Panc1 (cell line): Measurements from ENCODE around the gene MACIR. TPM values are rescaled to one million over a fixed set of nuclear protein-coding genes. Genes with fewer than 3 reads are reported as not detected.

Experiments used
- ATAC-seq: fragments of 200-7000 bp; cut with Tn5 transposase; 2 replicates; pipeline ENCODE4 v1.9.1; 2020; ENCODE audit warnings: mild to moderate bottlenecking, moderate library complexity
- BruUV-seq: library from RNA; stranded (reverse); fragments of 400-500 nt; replicated peaks from 2 replicates; lab custom pipeline; 2021; lab: Mats Ljungman, UMichigan
- CTCF ChIA-PET: fragments of 300-600 bp; sonication (Branson Sonifier 250); formaldehyde crosslinking; loops from one replicate; lab custom pipeline; 2022; ENCODE audit warnings: antibody characterized with exemption; lab: Charles Lee
- POLR2A ChIA-PET: fragments of 300-600 bp; sonication (Branson Sonifier 250); formaldehyde crosslinking; loops from one replicate; lab custom pipeline; 2022; ENCODE audit warnings: antibody characterized with exemption; lab: Charles Lee
- DNase-seq: peaks from one replicate; pipeline ENCODE4 v3.0.0-alpha.2; 2010; ENCODE audit warnings: low read depth, low spot score
- H3K27ac ChIP-seq: 2 replicates; pipeline ENCODE4 v1.5.1; 2011; ENCODE audit warnings: mild to moderate bottlenecking, low read length, inconsistent platforms
- H3K27me3 ChIP-seq: fragments of 200-500 bp; sonication (Bioruptor generic); 2 replicates; pipeline ENCODE4 v1.6.0; 2014; ENCODE audit warnings: low read length, inconsistent platforms; ENCODE audit not compliant: control insufficient read depth, insufficient read depth
- H3K36me3 ChIP-seq: fragments of 200-500 bp; sonication (Bioruptor generic); 2 replicates; pipeline ENCODE4 v1.5.1; 2014; ENCODE audit warnings: inconsistent platforms, mild to moderate bottlenecking, low read length, moderate library complexity; ENCODE audit not compliant: control insufficient read depth, insufficient read depth
- H3K4me1 ChIP-seq: 2 replicates; pipeline ENCODE4 v1.5.1; 2011; ENCODE audit warnings: inconsistent platforms, mild to moderate bottlenecking, low read length, moderate library complexity; ENCODE audit not compliant: control insufficient read depth, insufficient read depth
- H3K4me3 ChIP-seq, 2 experiments: 2 replicates each; pipeline ENCODE4 v1.5.1; 2011 to 2012; ENCODE audit warnings: low read depth in 2 of 2, low read length in 2 of 2, mild to moderate bottlenecking in 2 of 2, inconsistent platforms in 1 of 2, moderate library complexity in 1 of 2
- H3K9me3 ChIP-seq: fragments of 200-500 bp; sonication (Bioruptor generic); 2 replicates; pipeline ENCODE4 v1.5.1; 2014; ENCODE audit warnings: low read depth, mild to moderate bottlenecking, inconsistent platforms, low read length, moderate library complexity; ENCODE audit not compliant: control insufficient read depth, insufficient read depth
- POLR2AphosphoS5 ChIP-seq: IDR thresholded peaks from 2 replicates; pipeline ENCODE4 v1.6.1; 2012; ENCODE audit warnings: mild to moderate bottlenecking, low read depth, low read length, moderate library complexity
- SIN3A ChIP-seq: IDR thresholded peaks from 2 replicates; pipeline ENCODE4 v1.6.1; 2012; ENCODE audit warnings: low read depth, mild to moderate bottlenecking, low read length, moderate library complexity, borderline replicate concordance; ENCODE audit not compliant: insufficient read depth
- TCF7L2 ChIP-seq: IDR thresholded peaks from 2 replicates; pipeline ENCODE4 v1.6.1; 2011; ENCODE audit warnings: mild to moderate bottlenecking, low read depth, low read length, inconsistent platforms
- in situ Hi-C: cut with HindIII; loops from 2 replicates; pipeline ENCODE4 v1.10.0; 2016; ENCODE audit warnings: low sequenced_read_pairs, low pct_unique_long_range_greater_than_20kb
- intact Hi-C: fragments of 100-400 bp; cut with micrococcal nuclease; formaldehyde crosslinking; loops from one replicate; pipeline ENCODE4 v1.10.0; 2022; ENCODE audit not compliant: unreplicated experiment
- total RNA-seq: library from RNA; stranded (reverse); gene quantifications from one replicate; pipeline ENCODE4 v1.2.1, GENCODE V29; 2021; ENCODE audit not compliant: unreplicated experiment
- TF ChIP-seq, protein P1 (sequence below), 2 experiments: IDR thresholded peaks; 2 replicates each; pipeline ENCODE4 v1.6.1; 2011 to 2012; ENCODE audit warnings: low read depth in 2 of 2, control low read depth in 1 of 2, low read length in 1 of 2, mild to moderate bottlenecking in 1 of 2, moderate library complexity in 1 of 2; ENCODE audit not compliant: insufficient read depth in 1 of 2
- TF ChIP-seq, protein P2 (sequence below): fragments of 450-650 bp; IDR thresholded peaks from 2 replicates; pipeline ENCODE4 v1.5.1; 2017; ENCODE audit warnings: mild to moderate bottlenecking

Gene MACIR
- total RNA-seq, 1 experiment from 2014 or later = 11.0 TPM

DNA sequence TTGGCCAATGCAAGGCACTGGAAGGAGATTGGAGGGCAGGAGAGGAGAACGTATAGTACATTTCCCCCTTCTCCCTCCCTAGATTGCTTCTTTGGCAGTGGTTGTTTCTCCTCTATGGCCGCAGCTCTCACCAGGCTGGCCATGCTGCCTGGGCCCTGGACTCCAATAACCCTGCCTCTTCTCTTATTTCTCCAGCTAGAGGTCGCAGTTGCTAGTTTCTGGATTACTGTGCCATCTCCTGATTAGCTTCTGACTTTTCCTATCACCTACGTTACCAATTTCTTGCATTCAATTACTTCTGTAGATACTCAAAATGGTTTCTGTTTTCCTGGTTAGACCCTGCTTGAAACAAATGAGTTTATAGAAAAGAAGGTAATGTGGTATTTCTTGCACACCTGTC, 2.4 kb upstream of the MACIR start:
- ChIA-PET CTCF (interaction anchor here (2.2 kb wide), 1 partner anchor 219 kb away, joined by 6 read pairs; no protein-coding TSS in a partner anchor), POLR2A (no interaction called here)
- Histone ChIP-seq H3K4me3 (no peak overlapping the region), H3K9me3 (no peaks in the 10 kb centered on the region), H3K4me1 (peaks cover 12% of the 10 kb centered on the region; the same call in 1 of the 2 replicates), H3K27me3 (no peaks in the 10 kb centered on the region), H3K27ac (no peak overlapping the region), H3K36me3 (no peaks in the 10 kb centered on the region; the same call in 1 of the 2 replicates)
- ATAC-seq (no peak), DNase-seq (no peak)
- intact Hi-C loops (no loop called here), in situ Hi-C loops (no loop called here)
- TF ChIP-seq POLR2AphosphoS5 = no peak
- no peak for TF ChIP-seq SIN3A
- TF ChIP-seq TCF7L2 = no peak
- TF ChIP-seq, protein P1, sequence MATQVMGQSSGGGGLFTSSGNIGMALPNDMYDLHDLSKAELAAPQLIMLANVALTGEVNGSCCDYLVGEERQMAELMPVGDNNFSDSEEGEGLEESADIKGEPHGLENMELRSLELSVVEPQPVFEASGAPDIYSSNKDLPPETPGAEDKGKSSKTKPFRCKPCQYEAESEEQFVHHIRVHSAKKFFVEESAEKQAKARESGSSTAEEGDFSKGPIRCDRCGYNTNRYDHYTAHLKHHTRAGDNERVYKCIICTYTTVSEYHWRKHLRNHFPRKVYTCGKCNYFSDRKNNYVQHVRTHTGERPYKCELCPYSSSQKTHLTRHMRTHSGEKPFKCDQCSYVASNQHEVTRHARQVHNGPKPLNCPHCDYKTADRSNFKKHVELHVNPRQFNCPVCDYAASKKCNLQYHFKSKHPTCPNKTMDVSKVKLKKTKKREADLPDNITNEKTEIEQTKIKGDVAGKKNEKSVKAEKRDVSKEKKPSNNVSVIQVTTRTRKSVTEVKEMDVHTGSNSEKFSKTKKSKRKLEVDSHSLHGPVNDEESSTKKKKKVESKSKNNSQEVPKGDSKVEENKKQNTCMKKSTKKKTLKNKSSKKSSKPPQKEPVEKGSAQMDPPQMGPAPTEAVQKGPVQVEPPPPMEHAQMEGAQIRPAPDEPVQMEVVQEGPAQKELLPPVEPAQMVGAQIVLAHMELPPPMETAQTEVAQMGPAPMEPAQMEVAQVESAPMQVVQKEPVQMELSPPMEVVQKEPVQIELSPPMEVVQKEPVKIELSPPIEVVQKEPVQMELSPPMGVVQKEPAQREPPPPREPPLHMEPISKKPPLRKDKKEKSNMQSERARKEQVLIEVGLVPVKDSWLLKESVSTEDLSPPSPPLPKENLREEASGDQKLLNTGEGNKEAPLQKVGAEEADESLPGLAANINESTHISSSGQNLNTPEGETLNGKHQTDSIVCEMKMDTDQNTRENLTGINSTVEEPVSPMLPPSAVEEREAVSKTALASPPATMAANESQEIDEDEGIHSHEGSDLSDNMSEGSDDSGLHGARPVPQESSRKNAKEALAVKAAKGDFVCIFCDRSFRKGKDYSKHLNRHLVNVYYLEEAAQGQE (IDR thresholded peaks at IDR 0.05; ENCODE audit: insufficient read depth in 1 of 2, low read depth in 2 of 2, low read length in 1 of 2) = no peak
- TF ChIP-seq, protein P2, sequence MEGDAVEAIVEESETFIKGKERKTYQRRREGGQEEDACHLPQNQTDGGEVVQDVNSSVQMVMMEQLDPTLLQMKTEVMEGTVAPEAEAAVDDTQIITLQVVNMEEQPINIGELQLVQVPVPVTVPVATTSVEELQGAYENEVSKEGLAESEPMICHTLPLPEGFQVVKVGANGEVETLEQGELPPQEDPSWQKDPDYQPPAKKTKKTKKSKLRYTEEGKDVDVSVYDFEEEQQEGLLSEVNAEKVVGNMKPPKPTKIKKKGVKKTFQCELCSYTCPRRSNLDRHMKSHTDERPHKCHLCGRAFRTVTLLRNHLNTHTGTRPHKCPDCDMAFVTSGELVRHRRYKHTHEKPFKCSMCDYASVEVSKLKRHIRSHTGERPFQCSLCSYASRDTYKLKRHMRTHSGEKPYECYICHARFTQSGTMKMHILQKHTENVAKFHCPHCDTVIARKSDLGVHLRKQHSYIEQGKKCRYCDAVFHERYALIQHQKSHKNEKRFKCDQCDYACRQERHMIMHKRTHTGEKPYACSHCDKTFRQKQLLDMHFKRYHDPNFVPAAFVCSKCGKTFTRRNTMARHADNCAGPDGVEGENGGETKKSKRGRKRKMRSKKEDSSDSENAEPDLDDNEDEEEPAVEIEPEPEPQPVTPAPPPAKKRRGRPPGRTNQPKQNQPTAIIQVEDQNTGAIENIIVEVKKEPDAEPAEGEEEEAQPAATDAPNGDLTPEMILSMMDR = peak; percentile 56
- BruUV-seq = no TSS peak

DNA sequence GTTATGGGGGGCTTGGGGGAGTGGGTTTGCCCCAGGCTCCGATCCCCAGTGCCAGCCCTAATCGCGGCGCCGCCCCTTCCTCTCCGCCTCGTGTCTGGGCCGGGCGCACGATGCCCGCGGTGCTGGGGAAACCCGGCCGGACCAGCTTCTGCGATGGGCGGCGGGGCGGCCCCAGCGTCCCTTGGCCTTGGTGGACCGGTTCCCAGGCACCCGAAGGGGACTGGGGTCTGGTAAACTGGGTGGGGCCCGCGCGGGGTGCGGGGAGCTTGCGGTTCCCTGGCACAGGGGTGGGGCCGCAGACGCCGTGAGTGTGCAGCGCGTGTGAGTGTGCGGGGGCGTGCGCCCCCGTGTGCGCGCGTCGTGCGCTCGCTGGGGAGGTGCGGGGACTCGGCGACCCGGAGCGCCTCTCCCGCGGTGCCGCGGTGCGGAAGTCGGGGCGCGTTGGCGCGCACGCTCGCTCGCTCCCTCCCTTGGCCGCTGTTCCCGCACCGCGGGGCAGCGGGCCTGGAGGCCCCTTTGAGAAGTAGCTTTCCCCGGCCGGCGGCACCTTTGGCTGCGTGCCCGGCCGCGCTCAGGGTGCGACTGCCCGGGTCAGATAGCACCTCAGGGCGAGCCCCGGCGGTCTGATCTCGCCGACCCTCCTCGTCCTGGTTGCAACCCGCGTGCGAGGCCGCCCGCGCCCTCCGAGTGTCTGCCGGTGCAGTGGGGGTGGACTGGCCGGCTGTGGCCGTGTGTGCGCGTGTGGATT, 568 bp downstream of the MACIR start:
- in situ Hi-C loops (no loop called here), intact Hi-C loops (no loop called here)
- DNase-seq = no peak
- ATAC-seq = peak; percentile 74
- ChIA-PET POLR2A (no interaction called here), CTCF (interaction anchor here (0.6 to 0.8 kb wide), 4 partner anchors 16 to 494 kb away, joined by 3 to 10 read pairs (median 6); no protein-coding TSS in a partner anchor)
- Histone ChIP-seq H3K36me3 (no peaks in the 10 kb centered on the region; the same call in 1 of the 2 replicates), H3K4me1 (peaks cover 25% of the 10 kb centered on the region), H3K4me3 (peak overlapping the region; percentile 72 to 84), H3K9me3 (no peaks in the 10 kb centered on the region), H3K27me3 (no peaks in the 10 kb centered on the region), H3K27ac (peak overlapping the region; percentile 74)
- TF ChIP-seq, protein P1 (IDR thresholded peaks at IDR 0.05; ENCODE audit: insufficient read depth in 1 of 2, low read depth in 2 of 2, low read length in 1 of 2) = 0 out of 4 replicates have a peak, but pooled peaks of 1 of the 2 experiments have one; percentile 11
- TF ChIP-seq, protein P2 = peak; percentile 13; the same call in 1 of the 2 replicates
- TF ChIP-seq TCF7L2 (peak; percentile 81), POLR2AphosphoS5 (no peak), SIN3A (0 out of 2 replicates have a peak, but pooled peaks have one; percentile 38)
- BruUV-seq = no TSS peak
